Colonic mucosa (tissue), 4 donors: ENCODE measurements around the gene LILRB4. TPM values are rescaled to one million over a fixed set of nuclear protein-coding genes. Genes with fewer than 3 reads are reported as not detected.

Source experiments
- DNase-seq: peaks from one replicate; pipeline ENCODE4 v3.0.0-alpha.2; 2020
- H3K27ac ChIP-seq: fragments of 200-600 bp; one replicate; pipeline ENCODE4 v1.8.0; 2021
- H3K27me3 ChIP-seq: fragments of 200-600 bp; one replicate; pipeline ENCODE4 v1.8.0; 2021
- H3K36me3 ChIP-seq: fragments of 200-600 bp; one replicate; pipeline ENCODE4 v1.8.0; 2021
- H3K4me1 ChIP-seq: fragments of 200-600 bp; one replicate; pipeline ENCODE4 v1.8.0; 2021; ENCODE audit warnings: mild to moderate bottlenecking
- H3K4me3 ChIP-seq: fragments of 200-600 bp; one replicate; pipeline ENCODE4 v1.8.0; 2021
- H3K9ac ChIP-seq, 2 donors: one replicate each; pipeline ENCODE4 v1.7.0; 2013; ENCODE audit warnings: control low read depth in 2 of 2, low read depth in 2 of 2, low read length in 2 of 2
- H3K9me3 ChIP-seq: fragments of 200-600 bp; one replicate; pipeline ENCODE4 v1.8.0; 2021
- intact Hi-C: fragments of 100-400 bp; cut with DNase I; formaldehyde crosslinking; loops from one replicate; pipeline ENCODE4 v1.14.1; 2022
- total RNA-seq, 2 donors: library from RNA; stranded (reverse); fragmentation: NEBNext Ultra II Directional in 1 of 2; extraction: Animal tissue kit (Norgen Biotek cat#: 25700) in 1 of 2; gene quantifications; one replicate each; pipeline ENCODE4 v1.2.1, GENCODE V29; 2021
- TF ChIP-seq, protein P1 (sequence below): fragments of 200-600 bp; IDR thresholded peaks from one replicate; pipeline ENCODE4 v1.8.0; 2022; ENCODE audit warnings: antibody characterized with exemption, mild to moderate bottlenecking
- donor health status: healthy.
- donor health status: DM: no; HTN: no; CAD: no.
- donor health status: DM: no; HTN: no; CAD: no.

LILRB4 gene
- total RNA-seq, 2 donors from 2014 or later, result 1.4 to 2.8 TPM

DNA sequence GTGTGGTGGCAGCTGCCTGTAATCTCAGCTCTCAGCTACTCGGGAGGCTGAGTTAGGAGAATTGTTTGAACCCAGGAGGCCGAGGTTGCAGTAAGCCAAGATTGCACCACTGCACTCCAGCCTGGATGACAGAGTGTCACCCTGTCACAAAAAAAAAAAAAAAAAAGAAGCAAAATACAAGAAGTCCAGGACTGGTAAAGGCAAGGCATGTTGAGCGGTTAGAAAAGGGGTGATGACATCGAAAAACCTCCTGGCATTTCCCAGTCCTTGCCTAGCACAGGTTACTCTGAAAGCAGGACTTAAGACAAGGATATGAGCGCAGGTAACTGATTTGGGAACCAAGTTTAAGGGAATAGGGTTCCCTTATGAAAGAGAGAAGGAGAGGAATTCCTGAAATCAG is 2.5 kb upstream of the LILRB4 start:
- Histone ChIP-seq H3K9ac (no peak overlapping the region), H3K27me3 (no peaks in the 10 kb centered on the region), H3K4me1 (no peaks in the 10 kb centered on the region), H3K4me3 (no peak overlapping the region), H3K9me3 (no peaks in the 10 kb centered on the region), H3K36me3 (no peaks in the 10 kb centered on the region), H3K27ac (no peak overlapping the region)
- no peak for DNase-seq
- TF ChIP-seq, protein P1, sequence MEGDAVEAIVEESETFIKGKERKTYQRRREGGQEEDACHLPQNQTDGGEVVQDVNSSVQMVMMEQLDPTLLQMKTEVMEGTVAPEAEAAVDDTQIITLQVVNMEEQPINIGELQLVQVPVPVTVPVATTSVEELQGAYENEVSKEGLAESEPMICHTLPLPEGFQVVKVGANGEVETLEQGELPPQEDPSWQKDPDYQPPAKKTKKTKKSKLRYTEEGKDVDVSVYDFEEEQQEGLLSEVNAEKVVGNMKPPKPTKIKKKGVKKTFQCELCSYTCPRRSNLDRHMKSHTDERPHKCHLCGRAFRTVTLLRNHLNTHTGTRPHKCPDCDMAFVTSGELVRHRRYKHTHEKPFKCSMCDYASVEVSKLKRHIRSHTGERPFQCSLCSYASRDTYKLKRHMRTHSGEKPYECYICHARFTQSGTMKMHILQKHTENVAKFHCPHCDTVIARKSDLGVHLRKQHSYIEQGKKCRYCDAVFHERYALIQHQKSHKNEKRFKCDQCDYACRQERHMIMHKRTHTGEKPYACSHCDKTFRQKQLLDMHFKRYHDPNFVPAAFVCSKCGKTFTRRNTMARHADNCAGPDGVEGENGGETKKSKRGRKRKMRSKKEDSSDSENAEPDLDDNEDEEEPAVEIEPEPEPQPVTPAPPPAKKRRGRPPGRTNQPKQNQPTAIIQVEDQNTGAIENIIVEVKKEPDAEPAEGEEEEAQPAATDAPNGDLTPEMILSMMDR, result no peak
- intact Hi-C loops, result no loop called here

DNA sequence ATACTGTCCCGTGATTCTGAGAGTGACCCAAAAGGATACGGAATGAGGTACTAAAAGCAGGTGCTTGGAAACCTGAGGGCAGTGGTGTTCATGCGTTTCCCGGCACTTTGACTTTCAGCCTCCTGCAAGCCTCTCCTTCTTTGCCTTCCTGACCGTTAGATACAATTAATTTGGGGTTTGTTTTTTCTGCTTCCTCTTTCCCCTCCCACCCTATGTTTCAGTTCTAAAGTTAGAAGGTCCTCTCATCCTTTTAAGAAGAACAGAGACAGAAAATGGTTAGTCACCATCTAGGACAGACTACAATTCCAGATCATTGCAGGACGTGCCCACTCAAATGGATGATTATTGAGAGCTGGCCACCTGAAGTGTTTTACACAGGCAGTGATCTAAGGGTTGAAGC is 1.8 kb upstream of the LILRB4 start:
- H3K27me3 ChIP-seq, result no peaks in the 10 kb centered on the region
- H3K9me3 ChIP-seq, result no peaks in the 10 kb centered on the region
- no peak overlapping the region for H3K4me3 ChIP-seq
- DNase-seq, result no peak
- TF ChIP-seq, protein P1, result no peak
- H3K36me3 ChIP-seq, result no peaks in the 10 kb centered on the region
- H3K4me1 ChIP-seq, result no peaks in the 10 kb centered on the region
- H3K27ac ChIP-seq, result no peak overlapping the region
- H3K9ac ChIP-seq, result no peak overlapping the region
- intact Hi-C loops, result no loop called here

DNA sequence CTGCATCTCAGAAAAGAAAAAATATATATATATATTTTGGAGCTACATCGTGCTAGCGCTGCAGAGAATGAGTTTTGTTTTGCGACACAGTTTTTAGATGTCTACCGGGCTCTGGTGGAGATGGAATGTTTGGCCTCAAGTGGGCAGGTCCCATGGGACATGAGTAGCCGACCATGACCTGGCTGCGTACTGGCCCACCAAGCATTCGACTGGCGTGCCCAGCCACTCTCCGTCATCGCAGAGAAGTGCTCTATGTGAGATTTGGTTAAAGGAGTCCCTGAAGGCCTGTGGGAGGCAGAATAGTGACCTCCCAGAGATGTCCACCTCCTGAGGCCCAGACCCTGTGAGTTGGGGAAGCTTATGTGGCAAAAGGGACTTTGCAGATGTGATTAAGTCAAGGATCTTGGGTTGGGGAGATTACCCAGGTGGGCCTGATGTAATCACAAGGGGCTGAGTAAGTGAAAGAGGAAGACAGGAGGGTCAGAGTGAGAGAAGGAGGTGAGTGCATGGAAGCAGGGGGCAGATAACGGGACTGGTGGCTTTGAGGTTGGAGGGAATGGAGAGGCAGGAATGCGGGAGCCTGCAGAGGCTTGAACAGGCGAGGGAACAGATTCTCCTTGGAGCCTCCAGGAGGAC is 821 bp upstream of the LILRB4 start:
- Histone ChIP-seq H3K4me3 (no peak overlapping the region), H3K27ac (no peak overlapping the region), H3K4me1 (no peaks in the 10 kb centered on the region), H3K9me3 (no peaks in the 10 kb centered on the region), H3K36me3 (no peaks in the 10 kb centered on the region), H3K9ac (no peak overlapping the region), H3K27me3 (no peaks in the 10 kb centered on the region)
- TF ChIP-seq, protein P1, result no peak
- intact Hi-C loops, result no loop called here
- no peak for DNase-seq

DNA sequence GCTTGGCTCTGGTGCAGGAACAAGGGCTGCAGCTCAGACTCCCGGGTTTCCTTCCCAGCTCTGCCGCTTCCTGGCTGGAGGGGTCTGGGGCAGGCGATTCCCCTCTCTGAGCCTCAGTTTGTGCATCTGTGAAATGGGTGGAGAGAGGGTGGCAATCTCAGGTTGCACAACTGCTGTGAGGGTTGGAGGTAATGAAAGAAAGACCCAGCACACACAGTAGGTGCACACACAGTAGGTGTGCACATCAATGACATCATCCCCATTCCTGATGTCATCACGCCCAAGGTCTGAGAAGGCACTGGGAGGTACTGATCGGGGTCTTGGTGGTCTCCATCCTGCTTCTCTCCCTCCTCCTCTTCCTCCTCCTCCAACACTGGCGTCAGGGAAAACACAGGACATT is 2.7 kb downstream of the LILRB4 start:
- TF ChIP-seq, protein P1, result no peak
- Histone ChIP-seq H3K27me3 (no peaks in the 10 kb centered on the region), H3K4me3 (no peak overlapping the region), H3K36me3 (no peaks in the 10 kb centered on the region), H3K27ac (no peak overlapping the region), H3K9me3 (no peaks in the 10 kb centered on the region), H3K9ac (no peak overlapping the region), H3K4me1 (no peaks in the 10 kb centered on the region)
- DNase-seq, result no peak
- intact Hi-C loops, result no loop called here

DNA sequence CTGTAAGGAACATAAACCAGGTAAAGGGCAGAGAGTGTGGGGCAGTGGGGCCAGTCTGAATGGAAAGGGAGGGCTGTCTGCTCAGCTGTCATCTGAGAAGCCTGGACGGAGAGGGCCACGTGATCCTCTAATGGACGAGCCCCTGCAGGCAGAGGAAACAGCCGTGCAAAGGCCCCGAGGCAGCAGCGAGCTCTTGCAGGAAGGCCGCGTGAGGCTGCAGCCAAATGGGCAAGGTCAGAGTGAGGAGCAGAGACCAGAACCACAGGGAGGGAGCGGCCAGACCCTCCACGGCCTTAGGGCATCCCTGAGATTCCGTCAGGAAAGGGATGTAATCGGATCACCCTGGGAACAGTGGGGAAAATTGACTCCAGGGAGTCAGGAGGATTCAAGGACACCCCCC is 4.4 kb downstream of the LILRB4 start:
- H3K27ac ChIP-seq, result no peak overlapping the region
- intact Hi-C loops, result no loop called here
- H3K27me3 ChIP-seq, result no peaks in the 10 kb centered on the region
- H3K9ac ChIP-seq, result no peak overlapping the region
- no peak for DNase-seq
- TF ChIP-seq, protein P1, result no peak
- H3K9me3 ChIP-seq, result no peaks in the 10 kb centered on the region
- H3K4me1 ChIP-seq, result no peaks in the 10 kb centered on the region
- no peaks in the 10 kb centered on the region for H3K36me3 ChIP-seq
- no peak overlapping the region for H3K4me3 ChIP-seq
